ENCODE measurements around the gene OTUD3.

GRCh38 chr1:19946971-19947370 is 64.8 kb downstream of the OTUD3 start:
- no peak for TF ChIP-seq POLR2AphosphoS5 (IDR thresholded peaks at IDR 0.05; ENCODE audit: insufficient read depth in 1 of 2, low read depth in 1 of 2)
- no peak for TF ChIP-seq CTCF (IDR thresholded peaks at IDR 0.05)
